HL-60 (cell line): Measurements from ENCODE around the gene THUMPD3.

Source experiments
- CTCF ChIP-seq: IDR thresholded peaks from one replicate; pipeline ENCODE4 v1.5.1; 2011; ENCODE audit warnings: low read length, control low read depth, inconsistent platforms; ENCODE audit not compliant: insufficient read depth
- GABPA ChIP-seq: IDR thresholded peaks from 2 replicates; pipeline ENCODE4 v1.6.1; 2012; ENCODE audit warnings: low read depth
- POLR2AphosphoS5 ChIP-seq: IDR thresholded peaks from 2 replicates; pipeline ENCODE4 v1.6.1; 2012; ENCODE audit warnings: low read depth
- TF ChIP-seq, protein P1 (sequence below): IDR thresholded peaks from 2 replicates; pipeline ENCODE4 v1.6.1; 2012; ENCODE audit warnings: low read depth; ENCODE audit not compliant: insufficient replicate concordance

DNA sequence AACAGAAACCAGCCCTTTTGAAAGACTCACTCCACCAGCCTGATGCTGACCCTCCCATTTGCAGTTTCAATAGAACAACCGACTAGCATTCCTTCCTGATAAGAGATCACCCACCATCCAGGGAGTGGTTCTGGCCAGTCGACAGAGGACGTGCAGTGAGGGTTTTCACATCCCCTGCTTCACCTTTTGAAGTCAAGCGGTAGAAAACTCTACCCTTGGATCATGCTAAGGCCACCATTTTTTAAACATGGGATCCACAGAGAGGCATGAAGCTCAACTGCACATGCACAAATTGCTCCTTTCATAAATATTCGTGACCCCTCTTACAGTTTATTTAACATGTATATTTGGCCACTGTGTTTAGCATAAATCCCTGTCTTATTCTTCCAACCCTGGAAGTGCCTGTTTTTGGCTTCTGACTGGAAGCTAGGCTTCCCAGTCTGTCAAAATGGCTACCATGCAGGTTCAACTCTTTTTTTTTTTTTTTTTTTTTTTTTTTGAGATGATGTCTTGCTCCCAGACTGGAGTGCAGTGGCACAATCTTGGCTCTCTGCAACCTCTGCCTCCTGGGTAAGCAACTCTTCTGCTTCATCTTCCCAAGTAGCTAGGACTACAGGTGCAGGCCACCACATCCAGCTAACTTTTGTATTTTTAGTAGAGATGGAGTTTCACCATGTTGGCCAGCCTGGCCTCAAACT, 1.0 kb upstream of the THUMPD3 start:
- no peak for TF ChIP-seq CTCF
- no peak for TF ChIP-seq POLR2AphosphoS5
- TF ChIP-seq GABPA, result no peak
- TF ChIP-seq, protein P1, sequence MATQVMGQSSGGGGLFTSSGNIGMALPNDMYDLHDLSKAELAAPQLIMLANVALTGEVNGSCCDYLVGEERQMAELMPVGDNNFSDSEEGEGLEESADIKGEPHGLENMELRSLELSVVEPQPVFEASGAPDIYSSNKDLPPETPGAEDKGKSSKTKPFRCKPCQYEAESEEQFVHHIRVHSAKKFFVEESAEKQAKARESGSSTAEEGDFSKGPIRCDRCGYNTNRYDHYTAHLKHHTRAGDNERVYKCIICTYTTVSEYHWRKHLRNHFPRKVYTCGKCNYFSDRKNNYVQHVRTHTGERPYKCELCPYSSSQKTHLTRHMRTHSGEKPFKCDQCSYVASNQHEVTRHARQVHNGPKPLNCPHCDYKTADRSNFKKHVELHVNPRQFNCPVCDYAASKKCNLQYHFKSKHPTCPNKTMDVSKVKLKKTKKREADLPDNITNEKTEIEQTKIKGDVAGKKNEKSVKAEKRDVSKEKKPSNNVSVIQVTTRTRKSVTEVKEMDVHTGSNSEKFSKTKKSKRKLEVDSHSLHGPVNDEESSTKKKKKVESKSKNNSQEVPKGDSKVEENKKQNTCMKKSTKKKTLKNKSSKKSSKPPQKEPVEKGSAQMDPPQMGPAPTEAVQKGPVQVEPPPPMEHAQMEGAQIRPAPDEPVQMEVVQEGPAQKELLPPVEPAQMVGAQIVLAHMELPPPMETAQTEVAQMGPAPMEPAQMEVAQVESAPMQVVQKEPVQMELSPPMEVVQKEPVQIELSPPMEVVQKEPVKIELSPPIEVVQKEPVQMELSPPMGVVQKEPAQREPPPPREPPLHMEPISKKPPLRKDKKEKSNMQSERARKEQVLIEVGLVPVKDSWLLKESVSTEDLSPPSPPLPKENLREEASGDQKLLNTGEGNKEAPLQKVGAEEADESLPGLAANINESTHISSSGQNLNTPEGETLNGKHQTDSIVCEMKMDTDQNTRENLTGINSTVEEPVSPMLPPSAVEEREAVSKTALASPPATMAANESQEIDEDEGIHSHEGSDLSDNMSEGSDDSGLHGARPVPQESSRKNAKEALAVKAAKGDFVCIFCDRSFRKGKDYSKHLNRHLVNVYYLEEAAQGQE, result no peak
